HepG2 (cell line): ENCODE results near the gene RGP1. TPM values are rescaled to one million over a fixed set of nuclear protein-coding genes. Genes with fewer than 3 reads are reported as not detected.

ENCODE experiments used
- ATAC-seq: fragments of 200-7000 bp; cut with Tn5 transposase; 3 replicates; pipeline ENCODE4 v1.9.1; 2020; ENCODE audit warnings: mild to moderate bottlenecking, moderate library complexity
- BruUV-seq: library from RNA; stranded (reverse); fragments of 400-500 nt; replicated peaks from 2 replicates; lab custom pipeline; 2021; lab: Mats Ljungman, UMichigan
- CTCF ChIA-PET: fragments of 300-600 bp; formaldehyde crosslinking; extraction: SDS; loops from one replicate; lab custom pipeline; 2021; ENCODE audit warnings: low total read pairs, inconsistent platforms, low intra/inter-chr PET ratio; lab: Yijun Ruan, JAX
- POLR2A ChIA-PET: fragments of 350-600 bp; sonication (Branson Sonifier 250); formaldehyde crosslinking; loops from one replicate; lab custom pipeline; 2020; ENCODE audit warnings: antibody characterized with exemption, inconsistent platforms; lab: Yijun Ruan, JAX
- DNase-seq: peaks from one replicate; pipeline ENCODE4 v3.0.0-alpha.2; 2015; ENCODE audit warnings: low spot score
- FAIRE-seq: peaks from 3 replicates; lab custom pipeline; 2011; peaks lifted over from hg19 to GRCh38; lab: Jason Lieb, UNC
- H2AFZ ChIP-seq: one replicate; pipeline ENCODE4 v1.6.1; 2011; ENCODE audit warnings: low read length, inconsistent platforms
- H3K27ac ChIP-seq: fragments of 300-600 bp; 3 replicates; pipeline ENCODE4 v1.8.0; 2011; ENCODE audit warnings: mixed run types, mild to moderate bottlenecking, mixed read lengths, low read length, inconsistent platforms; ENCODE audit not compliant: insufficient read depth; ENCODE audit errors: extremely low read length
- H3K27me3 ChIP-seq, 2 experiments: fragments of 200-600 bp in 1 of 2; 2 replicates in 1 of 2; 3 replicates in 1 of 2; pipeline versions ENCODE4 v1.6.0 to v1.8.0; 2011; ENCODE audit warnings: low read length in 2 of 2, mild to moderate bottlenecking in 2 of 2, moderate library complexity in 2 of 2, inconsistent platforms in 1 of 2; ENCODE audit not compliant: insufficient read depth in 2 of 2, control insufficient read depth in 1 of 2
- H3K36me3 ChIP-seq, 2 experiments: fragments of 200-600 bp in 1 of 2; replicated peaks in 1 of 2; 2 replicates in 1 of 2; 3 replicates in 1 of 2; pipeline versions ENCODE4 v1.5.1 to v1.8.0; 2011; ENCODE audit warnings: low read length in 2 of 2, inconsistent platforms in 1 of 2; ENCODE audit not compliant: insufficient read depth in 2 of 2, control insufficient read depth in 1 of 2
- H3K4me1 ChIP-seq: 2 replicates; pipeline ENCODE4 v1.5.1; 2012; ENCODE audit warnings: low read length, inconsistent platforms; ENCODE audit not compliant: insufficient read depth
- H3K4me2 ChIP-seq: 2 replicates; pipeline ENCODE4 v1.6.0; 2011; ENCODE audit warnings: low read depth, low read length, inconsistent platforms
- H3K4me3 ChIP-seq, 3 experiments: fragments of 200-600 bp in 1 of 3; sonication (generic), shearing (Covaris generic) in 1 of 3; replicated peaks in 1 of 3; 2 replicates each; pipeline ENCODE4 v1.5.1; 2011 to 2016; ENCODE audit warnings: low read length in 3 of 3, inconsistent platforms in 2 of 3, low read depth in 2 of 3, mild to moderate bottlenecking in 2 of 3, control low read depth in 1 of 3, mixed read lengths in 1 of 3; ENCODE audit not compliant: insufficient read depth in 1 of 3
- H3K79me2 ChIP-seq: one replicate; pipeline ENCODE4 v1.6.1; 2011; ENCODE audit warnings: low read length, inconsistent platforms; ENCODE audit not compliant: insufficient read depth
- H3K9ac ChIP-seq: 2 replicates; pipeline ENCODE4 v1.6.0; 2011; ENCODE audit warnings: mild to moderate bottlenecking, low read depth, low read length, inconsistent platforms; ENCODE audit not compliant: insufficient read depth
- H3K9me3 ChIP-seq: 2 replicates; pipeline ENCODE4 v1.5.1; 2012; ENCODE audit warnings: mild to moderate bottlenecking, low read length
- H4K20me1 ChIP-seq: 2 replicates; pipeline ENCODE4 v1.6.0; 2011; ENCODE audit warnings: inconsistent platforms, mild to moderate bottlenecking, low read length, moderate library complexity; ENCODE audit not compliant: insufficient read depth
- ERF ChIP-seq: IDR thresholded peaks from 2 replicates; pipeline ENCODE4 v1.6.1; 2018; ENCODE audit warnings: missing biosample characterization, missing genetic modification reagents
- FOXC1 ChIP-seq: sonication (generic); formaldehyde crosslinking; IDR thresholded peaks from 2 replicates; pipeline ENCODE4 v1.8.0; 2022; ENCODE audit warnings: mild to moderate bottlenecking, missing genetic modification reagents, borderline replicate concordance
- MAFF ChIP-seq: IDR thresholded peaks from 2 replicates; pipeline ENCODE4 v1.6.1; 2011; ENCODE audit warnings: low read depth, low read length, improper control_type of control experiment
- NCOA1 ChIP-seq: sonication (generic); formaldehyde crosslinking; IDR thresholded peaks from 2 replicates; pipeline ENCODE4 v1.9.0; 2021; ENCODE audit warnings: missing genetic modification reagents
- SIX1 ChIP-seq: sonication (generic); formaldehyde crosslinking; IDR thresholded peaks from 2 replicates; pipeline ENCODE4 v1.4.0; 2020; ENCODE audit warnings: missing genetic modification reagents, borderline replicate concordance
- THYN1 ChIP-seq: sonication (generic); formaldehyde crosslinking; IDR thresholded peaks from 2 replicates; pipeline ENCODE4 v1.8.1; 2023; ENCODE audit warnings: low read depth, mild to moderate bottlenecking, moderate library complexity, missing genetic modification reagents, borderline replicate concordance
- XBP1 ChIP-seq: sonication (generic); formaldehyde crosslinking; IDR thresholded peaks from 2 replicates; pipeline ENCODE4 v1.5.0; 2020; ENCODE audit warnings: missing genetic modification reagents
- ZNF34 ChIP-seq: sonication (generic); formaldehyde crosslinking; IDR thresholded peaks from 2 replicates; pipeline ENCODE4 v1.4.0; 2020; ENCODE audit warnings: mild to moderate bottlenecking, missing genetic modification reagents, borderline replicate concordance
- ZNF354B ChIP-seq: sonication (generic); formaldehyde crosslinking; IDR thresholded peaks from 2 replicates; pipeline ENCODE4 v1.8.0; 2022; ENCODE audit warnings: mild to moderate bottlenecking, missing genetic modification reagents
- ZNF383 ChIP-seq: sonication (generic); formaldehyde crosslinking; IDR thresholded peaks from 2 replicates; pipeline ENCODE4 v1.4.0; 2020; ENCODE audit warnings: missing genetic modification reagents, mild to moderate bottlenecking, borderline replicate concordance
- ZNF746 ChIP-seq: sonication (generic); formaldehyde crosslinking; IDR thresholded peaks from 2 replicates; pipeline ENCODE4 v1.8.0; 2022; ENCODE audit warnings: mild to moderate bottlenecking, missing genetic modification reagents
- ZNF790 ChIP-seq: sonication (generic); formaldehyde crosslinking; IDR thresholded peaks from 2 replicates; pipeline ENCODE4 v1.8.0; 2022; ENCODE audit warnings: missing genetic modification reagents, mild to moderate bottlenecking, borderline replicate concordance
- WGBS: methylation state at CpG from one replicate; pipeline ENCODE4 v1.1.6; 2017; ENCODE audit warnings: low lambda C conversion rate; 5-methylcytosine and 5-hydroxymethylcytosine counted together
- in situ Hi-C: cut with HindIII; loops from 2 replicates; pipeline ENCODE4 v1.10.0; 2017; ENCODE audit warnings: low pct_unique_long_range_greater_than_20kb; ENCODE audit not compliant: extremely low pct_ligation_motif_present
- intact Hi-C: fragments of 100-400 bp; cut with micrococcal nuclease; formaldehyde crosslinking; loops from one replicate; pipeline ENCODE4 v1.10.0; 2022; ENCODE audit not compliant: unreplicated experiment
- polyA plus RNA-seq, 8 experiments: library from polyadenylated mRNA; depleted of rRNA in 3 of 8; stranded (reverse) in 7 of 8; unstranded in 1 of 8; fragments of >200 nt; fragmentation: Illumina TruSeq in 4 of 8; extraction: Trizol in 4 of 8; gene quantifications; 2 replicates each; pipeline versions ENCODE4 v1.2.1 to v1.2.3, GENCODE V29; 2011 to 2016; ENCODE audit warnings: low read depth in 4 of 8, missing spikeins in 1 of 8, mixed read lengths in 1 of 8; ENCODE audit not compliant: insufficient read depth in 1 of 8
- total RNA-seq, 5 experiments: library from RNA; depleted of rRNA; stranded (reverse); fragments of >200 nt; fragmentation: Illumina TruSeq; extraction: Trizol; gene quantifications; 2 replicates each; pipeline ENCODE4 v1.2.3, GENCODE V29; 2016; ENCODE audit warnings: low read depth in 1 of 5

RGP1 gene
- total and polyA plus RNA-seq, 2 of the 13 experiments (the other 11 are each of a cell fraction or from before 2014, with no cell fraction given) = 12.7 to 21.0 TPM

DNA sequence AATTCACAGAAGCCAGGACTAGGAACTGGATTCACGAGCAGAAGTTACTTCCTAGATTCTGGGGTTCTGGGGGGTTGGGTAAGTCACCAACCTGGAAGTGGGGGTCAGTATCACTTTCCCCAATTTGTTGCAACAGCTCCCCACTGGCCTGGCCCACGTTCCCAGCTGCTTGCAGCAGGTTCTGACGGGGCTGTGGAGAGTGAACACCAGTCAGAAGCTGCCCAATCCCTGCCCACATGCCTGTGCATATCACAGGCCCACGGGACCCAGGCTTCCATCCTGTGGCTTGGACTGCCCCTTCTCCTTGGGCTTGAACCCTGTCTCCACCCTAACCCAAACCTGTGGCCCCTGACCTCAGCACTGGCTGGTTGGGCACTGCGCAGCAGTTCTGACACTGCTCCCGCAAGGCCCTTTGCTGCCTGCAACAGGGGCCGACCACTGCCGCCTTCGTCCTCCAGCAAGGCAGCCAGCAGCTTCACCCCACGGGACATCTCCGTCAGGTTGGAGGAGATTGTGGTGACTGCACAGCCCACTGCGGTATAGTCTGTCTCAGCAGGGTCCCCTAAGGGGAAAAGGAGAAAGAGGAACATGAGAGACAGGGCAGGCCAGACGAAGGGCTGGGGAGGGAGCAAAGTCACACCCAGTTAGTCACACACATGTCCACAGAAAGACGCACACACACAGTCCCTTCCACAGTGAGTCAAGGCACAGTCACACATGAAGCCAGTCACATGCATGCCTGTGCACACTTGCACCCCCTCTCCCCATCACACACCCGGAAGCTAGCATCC is 30.2 kb upstream of the RGP1 start:
- H3K4me3 ChIP-seq = no peak overlapping the region
- TF ChIP-seq XBP1 (CRISPR knock-in tag) = no peak
- TF ChIP-seq ZNF383 (CRISPR knock-in tag) = no peak
- no peak for TF ChIP-seq ZNF34 (CRISPR knock-in tag)
- TF ChIP-seq MAFF = no peak
- no peak for TF ChIP-seq ERF (CRISPR knock-in tag)
- TF ChIP-seq FOXC1 = no peak
- no peak for TF ChIP-seq NCOA1 (CRISPR knock-in tag)
- TF ChIP-seq ZNF790 (CRISPR knock-in tag) = no peak
- TF ChIP-seq THYN1 = no peak
- no peak for TF ChIP-seq SIX1 (CRISPR knock-in tag)
- TF ChIP-seq ZNF354B = no peak
- no peak for TF ChIP-seq ZNF746 (CRISPR knock-in tag)
- H3K4me1 ChIP-seq = no peaks in the 10 kb centered on the region
- H4K20me1 ChIP-seq = no peaks in the 10 kb centered on the region
- peaks cover 68 to 95% of the 10 kb centered on the region in 2 experiments for H3K36me3 ChIP-seq
- ChIA-PET POLR2A (interaction anchor here (0.9 kb wide), 1 partner anchor 50 kb away, joined by 3 read pairs; no protein-coding TSS in a partner anchor), CTCF (no interaction called here)
- H3K27ac ChIP-seq = no peak overlapping the region
- FAIRE-seq = no peak
- DNase-seq = no peak
- H3K79me2 ChIP-seq = no peaks in the 10 kb centered on the region
- no peak overlapping the region for H2AFZ ChIP-seq
- no peaks in the 10 kb centered on the region for H3K27me3 ChIP-seq
- BruUV-seq = no TSS peak
- H3K4me2 ChIP-seq = no peak overlapping the region
- no peak overlapping the region for H3K9ac ChIP-seq
- WGBS = 95% methylated on average over 11 of the region's 15 CpGs
- intact Hi-C loops = no loop called here
- H3K9me3 ChIP-seq = no peaks in the 10 kb centered on the region
- no peak for ATAC-seq
- in situ Hi-C loops = no loop called here
